K562 (cell line): Measurements from ENCODE around the gene PACS2. TPM values are rescaled to one million over a fixed set of nuclear protein-coding genes. Genes with fewer than 3 reads are reported as not detected.
A peak's percentile ranks its signal among the peaks of the same experiment; 100 is the strongest.

Experiments used
- ATF2 ChIP-seq: sonication (generic); formaldehyde crosslinking; IDR thresholded peaks from 2 replicates; pipeline ENCODE4 v1.8.1; 2022; ENCODE audit warnings: missing genetic modification reagents
- E2F6 ChIP-seq, 2 experiments: IDR thresholded peaks; 2 replicates each; pipeline ENCODE4 v1.6.1; 2011; ENCODE audit warnings: borderline replicate concordance in 1 of 2, control low read depth in 1 of 2, low read depth in 1 of 2, low read length in 1 of 2, mild to moderate bottlenecking in 1 of 2, mixed read lengths in 1 of 2, moderate library complexity in 1 of 2; ENCODE audit not compliant: insufficient read depth in 1 of 2, insufficient read length in 1 of 2, poor library complexity in 1 of 2, severe bottlenecking in 1 of 2; ENCODE audit errors: extremely low read depth in 1 of 2
- GABPA ChIP-seq: fragments of 200-800 bp; sonication (Bioruptor generic); conservative IDR thresholded peaks from 2 replicates; pipeline ENCODE4 v1.6.1; 2016; ENCODE audit warnings: low read depth, missing genetic modification characterization, missing compliant biosample characterization
- KDM5B ChIP-seq: fragments of 200-600 bp; sonication (generic); IDR thresholded peaks from 2 replicates; pipeline ENCODE4 v1.6.1; 2012; ENCODE audit warnings: low read depth, mild to moderate bottlenecking, moderate library complexity, low read length, control low read depth, inconsistent platforms; ENCODE audit not compliant: insufficient replicate concordance
- NCOA2 ChIP-seq, 2 experiments: fragments of 450-650 bp; IDR thresholded peaks; 2 replicates each; pipeline ENCODE4 v1.6.1; 2018; ENCODE audit warnings: mild to moderate bottlenecking in 2 of 2, moderate library complexity in 1 of 2; ENCODE audit not compliant: partially characterized antibody in 2 of 2
- NFYB ChIP-seq: IDR thresholded peaks from 2 replicates; pipeline ENCODE4 v1.6.1; 2011; ENCODE audit warnings: mild to moderate bottlenecking, moderate library complexity; ENCODE audit not compliant: insufficient read length; ENCODE audit errors: extremely low read depth
- ZFX ChIP-seq: sonication (generic); formaldehyde crosslinking; IDR thresholded peaks from 2 replicates; pipeline ENCODE4 v1.8.0; 2022; ENCODE audit warnings: mild to moderate bottlenecking, missing genetic modification reagents, moderate library complexity
- ZNF589 ChIP-seq: fragments of 200-800 bp; sonication (Bioruptor generic); IDR thresholded peaks from 2 replicates; pipeline ENCODE4 v1.6.1; 2016; ENCODE audit warnings: low read depth, missing genetic modification characterization, missing compliant biosample characterization
- ZNF644 ChIP-seq: fragments of 200-800 bp; sonication (Bioruptor generic); IDR thresholded peaks from 2 replicates; pipeline ENCODE4 v1.6.1; 2016; ENCODE audit warnings: low read depth, missing genetic modification characterization, missing compliant biosample characterization
- polyA plus RNA-seq, 8 experiments: library from polyadenylated mRNA; depleted of rRNA in 4 of 8; stranded (reverse) in 5 of 8; unstranded in 3 of 8; fragments of >200 nt; fragmentation: Nextera tagmentation in 2 of 8; fragmentation: Illumina TruSeq in 1 of 8; extraction: Ambion mirVana in 2 of 8; extraction: Trizol in 1 of 8; gene quantifications; 2 replicates each; pipeline versions ENCODE4 v1.2.1 to v1.2.3, GENCODE V29; 2011 to 2014; ENCODE audit warnings: inconsistent platforms in 1 of 8, missing spikeins in 1 of 8
- total RNA-seq, 7 experiments: library from RNA; depleted of rRNA in 6 of 7; stranded (reverse); fragments of >200 nt in 6 of 7; fragmentation: Illumina TruSeq in 2 of 7; extraction: Trizol in 2 of 7; gene quantifications; 2 replicates each; pipeline versions ENCODE4 v1.2.1 to v1.2.3, GENCODE V29; 2011 to 2021; ENCODE audit warnings: low replicate concordance in 1 of 7
- TF ChIP-seq, protein P1 (sequence below), 2 experiments: fragments of 450-650 bp in 1 of 2; sonication (generic) in 1 of 2; formaldehyde crosslinking; conservative IDR thresholded peaks; 2 replicates each; pipeline versions ENCODE4 v1.4.0 to v1.8.1; 2020 to 2022; ENCODE audit warnings: mild to moderate bottlenecking in 1 of 2, missing genetic modification reagents in 1 of 2
- TF ChIP-seq, protein P2 (sequence below): fragments of 250-450 bp; sonication (Bioruptor Pico); IDR thresholded peaks from 2 replicates; pipeline ENCODE4 v1.4.0; 2020; ENCODE audit warnings: mild to moderate bottlenecking
- TF ChIP-seq, protein P3 (sequence below): fragments of 450-650 bp; formaldehyde crosslinking; IDR thresholded peaks from 2 replicates; pipeline ENCODE4 v1.4.0; 2020; ENCODE audit warnings: mild to moderate bottlenecking, moderate library complexity
- TF ChIP-seq, protein P4 (sequence below), 3 experiments: fragments of 200-800 bp in 1 of 3; fragments of 250-450 bp in 1 of 3; fragments of 450-650 bp in 1 of 3; sonication (Bioruptor Pico) in 1 of 3; sonication (Bioruptor generic) in 1 of 3; formaldehyde crosslinking in 1 of 3; IDR thresholded peaks; 2 replicates each; pipeline versions ENCODE4 v1.6.1 to v1.8.0; 2016 to 2022; ENCODE audit warnings: mild to moderate bottlenecking in 2 of 3, missing genetic modification characterization in 2 of 3, missing compliant biosample characterization in 1 of 3, moderate library complexity in 1 of 3

Gene PACS2
- total and polyA plus RNA-seq, 9 of the 15 experiments (the other 6 are each of a cell fraction or from before 2014, with no cell fraction given), result 0.11 to 20.8 (median 9.9) TPM

DNA sequence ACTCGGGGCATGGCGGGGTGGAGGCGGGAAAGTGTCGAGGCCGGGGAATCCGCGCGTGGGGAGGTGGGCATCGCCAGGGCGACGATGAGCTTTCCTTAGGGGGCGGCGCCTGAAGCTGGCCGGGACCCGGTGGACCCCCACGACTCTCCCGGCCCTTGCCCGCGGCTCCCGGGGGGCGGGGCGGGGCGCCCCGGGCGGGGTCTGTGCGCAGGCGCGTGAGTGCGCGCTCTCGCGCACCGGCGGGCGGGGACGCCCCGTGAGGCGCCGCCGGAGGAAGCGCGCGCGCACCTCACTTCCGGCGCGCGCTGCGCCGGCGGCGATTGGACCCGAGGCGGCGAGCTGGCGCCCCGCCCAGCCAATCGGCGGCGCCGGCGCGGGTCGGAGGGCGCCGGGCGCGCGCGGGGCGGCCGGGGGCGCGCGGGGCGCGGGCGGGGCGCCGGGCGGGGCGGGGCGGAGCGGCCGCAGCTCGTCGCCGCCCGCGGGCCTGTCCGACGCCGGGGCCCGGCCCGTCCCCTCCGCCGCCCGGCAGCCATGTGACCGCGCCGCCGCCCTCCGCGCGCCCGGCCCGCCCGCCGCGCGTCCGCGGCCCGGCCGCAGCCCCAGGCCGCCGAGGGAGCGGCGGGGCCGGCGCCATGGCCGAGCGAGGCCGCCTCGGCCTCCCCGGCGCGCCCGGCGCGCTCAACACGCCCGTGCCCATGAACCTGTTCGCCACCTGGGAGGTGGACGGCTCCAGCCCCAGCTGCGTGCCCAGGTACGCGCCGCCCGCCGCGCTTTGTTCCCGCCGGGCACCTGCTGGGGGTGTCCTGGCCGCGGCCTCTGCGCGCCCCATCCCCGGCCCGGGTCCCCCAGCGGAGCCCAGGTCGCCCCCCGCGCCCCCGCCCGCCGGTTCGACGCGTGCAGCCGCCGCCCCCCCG is at the start of gene PACS2 (continued):
- TF ChIP-seq ZFX (CRISPR knock-in tag) (peak; percentile 13), NFYB (peak; percentile 67), ZNF589 (peak; percentile 66; the same call in 1 of the 2 replicates), E2F6 (IDR thresholded peaks at IDR 0.05; ENCODE audit: borderline replicate concordance in 1 of 2, extremely low read depth in 1 of 2, insufficient read depth in 1 of 2, insufficient read length in 1 of 2, low read depth in 1 of 2, low read length in 1 of 2, poor library complexity in 1 of 2, severe bottlenecking in 1 of 2) (peak; percentile 64 to 92), KDM5B (peak; percentile 79), NCOA2 (IDR thresholded peaks at IDR 0.05; ENCODE audit: partially characterized antibody in 2 of 2) (no peak), GABPA (tag) (peak; percentile 86), ZNF644 (tag) (peak; percentile 71; the same call in 1 of the 2 replicates), ATF2 (CRISPR knock-in tag) (no peak)
- TF ChIP-seq, protein P1, sequence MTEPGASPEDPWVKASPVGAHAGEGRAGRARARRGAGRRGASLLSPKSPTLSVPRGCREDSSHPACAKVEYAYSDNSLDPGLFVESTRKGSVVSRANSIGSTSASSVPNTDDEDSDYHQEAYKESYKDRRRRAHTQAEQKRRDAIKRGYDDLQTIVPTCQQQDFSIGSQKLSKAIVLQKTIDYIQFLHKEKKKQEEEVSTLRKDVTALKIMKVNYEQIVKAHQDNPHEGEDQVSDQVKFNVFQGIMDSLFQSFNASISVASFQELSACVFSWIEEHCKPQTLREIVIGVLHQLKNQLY (CRISPR knock-in tag; conservative IDR thresholded peaks at IDR 0.05), result no peak
- TF ChIP-seq, protein P2, sequence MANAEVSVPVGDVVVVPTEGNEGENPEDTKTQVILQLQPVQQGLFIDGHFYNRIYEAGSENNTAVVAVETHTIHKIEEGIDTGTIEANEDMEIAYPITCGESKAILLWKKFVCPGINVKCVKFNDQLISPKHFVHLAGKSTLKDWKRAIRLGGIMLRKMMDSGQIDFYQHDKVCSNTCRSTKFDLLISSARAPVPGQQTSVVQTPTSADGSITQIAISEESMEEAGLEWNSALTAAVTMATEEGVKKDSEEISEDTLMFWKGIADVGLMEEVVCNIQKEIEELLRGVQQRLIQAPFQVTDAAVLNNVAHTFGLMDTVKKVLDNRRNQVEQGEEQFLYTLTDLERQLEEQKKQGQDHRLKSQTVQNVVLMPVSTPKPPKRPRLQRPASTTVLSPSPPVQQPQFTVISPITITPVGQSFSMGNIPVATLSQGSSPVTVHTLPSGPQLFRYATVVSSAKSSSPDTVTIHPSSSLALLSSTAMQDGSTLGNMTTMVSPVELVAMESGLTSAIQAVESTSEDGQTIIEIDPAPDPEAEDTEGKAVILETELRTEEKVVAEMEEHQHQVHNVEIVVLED (CRISPR knock-in tag), result peak; percentile 74
- TF ChIP-seq, protein P3, sequence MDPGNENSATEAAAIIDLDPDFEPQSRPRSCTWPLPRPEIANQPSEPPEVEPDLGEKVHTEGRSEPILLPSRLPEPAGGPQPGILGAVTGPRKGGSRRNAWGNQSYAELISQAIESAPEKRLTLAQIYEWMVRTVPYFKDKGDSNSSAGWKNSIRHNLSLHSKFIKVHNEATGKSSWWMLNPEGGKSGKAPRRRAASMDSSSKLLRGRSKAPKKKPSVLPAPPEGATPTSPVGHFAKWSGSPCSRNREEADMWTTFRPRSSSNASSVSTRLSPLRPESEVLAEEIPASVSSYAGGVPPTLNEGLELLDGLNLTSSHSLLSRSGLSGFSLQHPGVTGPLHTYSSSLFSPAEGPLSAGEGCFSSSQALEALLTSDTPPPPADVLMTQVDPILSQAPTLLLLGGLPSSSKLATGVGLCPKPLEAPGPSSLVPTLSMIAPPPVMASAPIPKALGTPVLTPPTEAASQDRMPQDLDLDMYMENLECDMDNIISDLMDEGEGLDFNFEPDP (CRISPR knock-in tag), result no peak
- TF ChIP-seq, protein P4, sequence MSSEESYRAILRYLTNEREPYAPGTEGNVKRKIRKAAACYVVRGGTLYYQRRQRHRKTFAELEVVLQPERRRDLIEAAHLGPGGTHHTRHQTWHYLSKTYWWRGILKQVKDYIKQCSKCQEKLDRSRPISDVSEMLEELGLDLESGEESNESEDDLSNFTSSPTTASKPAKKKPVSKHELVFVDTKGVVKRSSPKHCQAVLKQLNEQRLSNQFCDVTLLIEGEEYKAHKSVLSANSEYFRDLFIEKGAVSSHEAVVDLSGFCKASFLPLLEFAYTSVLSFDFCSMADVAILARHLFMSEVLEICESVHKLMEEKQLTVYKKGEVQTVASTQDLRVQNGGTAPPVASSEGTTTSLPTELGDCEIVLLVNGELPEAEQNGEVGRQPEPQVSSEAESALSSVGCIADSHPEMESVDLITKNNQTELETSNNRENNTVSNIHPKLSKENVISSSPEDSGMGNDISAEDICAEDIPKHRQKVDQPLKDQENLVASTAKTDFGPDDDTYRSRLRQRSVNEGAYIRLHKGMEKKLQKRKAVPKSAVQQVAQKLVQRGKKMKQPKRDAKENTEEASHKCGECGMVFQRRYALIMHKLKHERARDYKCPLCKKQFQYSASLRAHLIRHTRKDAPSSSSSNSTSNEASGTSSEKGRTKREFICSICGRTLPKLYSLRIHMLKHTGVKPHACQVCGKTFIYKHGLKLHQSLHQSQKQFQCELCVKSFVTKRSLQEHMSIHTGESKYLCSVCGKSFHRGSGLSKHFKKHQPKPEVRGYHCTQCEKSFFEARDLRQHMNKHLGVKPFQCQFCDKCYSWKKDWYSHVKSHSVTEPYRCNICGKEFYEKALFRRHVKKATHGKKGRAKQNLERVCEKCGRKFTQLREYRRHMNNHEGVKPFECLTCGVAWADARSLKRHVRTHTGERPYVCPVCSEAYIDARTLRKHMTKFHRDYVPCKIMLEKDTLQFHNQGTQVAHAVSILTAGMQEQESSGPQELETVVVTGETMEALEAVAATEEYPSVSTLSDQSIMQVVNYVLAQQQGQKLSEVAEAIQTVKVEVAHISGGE (CRISPR knock-in tag; IDR thresholded peaks at IDR 0.05), result peak in 1 of 3 experiments; percentile 79; a peak in 2 of 6 replicates
